ENCODE data around the gene INKA2.

DNA sequence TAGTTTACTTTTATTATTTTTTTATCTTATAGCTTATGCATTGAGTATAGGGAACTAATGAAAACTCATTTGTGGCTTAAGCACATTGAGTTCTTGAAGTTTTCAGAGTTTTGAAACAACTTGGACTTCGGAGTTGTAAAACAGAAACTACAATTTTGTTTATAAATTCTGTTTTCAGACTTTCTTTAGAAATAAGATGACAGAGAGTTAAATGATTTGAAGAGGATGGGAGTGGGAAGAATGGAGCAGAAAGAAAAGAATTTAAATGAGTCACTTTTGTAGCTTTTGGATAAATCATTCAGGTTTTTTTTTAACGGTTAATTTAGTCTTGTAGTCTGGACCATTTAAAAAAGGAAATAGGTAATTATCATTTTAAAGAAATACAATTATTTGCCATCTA is 32.3 kb downstream of the INKA2 start:
- TF ChIP-seq NANOG (IDR thresholded peaks at IDR 0.05; ENCODE audit: borderline replicate concordance) (no peak), EZH2phosphoT487 (IDR thresholded peaks at IDR 0.05; ENCODE audit: unreplicated experiment) (no peak), CREB1 (CRISPR knock-in tag; IDR thresholded peaks at IDR 0.05; ENCODE audit: low read depth) (no peak), STAT1 (IDR thresholded peaks at IDR 0.05; ENCODE audit: unreplicated experiment) (no peak), ZNF331 (CRISPR knock-in tag; IDR thresholded peaks at IDR 0.05; ENCODE audit: low read depth) (no peak), POLR2AphosphoS5 (IDR thresholded peaks at IDR 0.05; ENCODE audit: low read depth) (no peak), ZNF114 (CRISPR knock-in tag; IDR thresholded peaks at IDR 0.05) (no peak), JUNB (IDR thresholded peaks at IDR 0.05; ENCODE audit: unreplicated experiment) (no peak)
- TF ChIP-seq, protein P1, sequence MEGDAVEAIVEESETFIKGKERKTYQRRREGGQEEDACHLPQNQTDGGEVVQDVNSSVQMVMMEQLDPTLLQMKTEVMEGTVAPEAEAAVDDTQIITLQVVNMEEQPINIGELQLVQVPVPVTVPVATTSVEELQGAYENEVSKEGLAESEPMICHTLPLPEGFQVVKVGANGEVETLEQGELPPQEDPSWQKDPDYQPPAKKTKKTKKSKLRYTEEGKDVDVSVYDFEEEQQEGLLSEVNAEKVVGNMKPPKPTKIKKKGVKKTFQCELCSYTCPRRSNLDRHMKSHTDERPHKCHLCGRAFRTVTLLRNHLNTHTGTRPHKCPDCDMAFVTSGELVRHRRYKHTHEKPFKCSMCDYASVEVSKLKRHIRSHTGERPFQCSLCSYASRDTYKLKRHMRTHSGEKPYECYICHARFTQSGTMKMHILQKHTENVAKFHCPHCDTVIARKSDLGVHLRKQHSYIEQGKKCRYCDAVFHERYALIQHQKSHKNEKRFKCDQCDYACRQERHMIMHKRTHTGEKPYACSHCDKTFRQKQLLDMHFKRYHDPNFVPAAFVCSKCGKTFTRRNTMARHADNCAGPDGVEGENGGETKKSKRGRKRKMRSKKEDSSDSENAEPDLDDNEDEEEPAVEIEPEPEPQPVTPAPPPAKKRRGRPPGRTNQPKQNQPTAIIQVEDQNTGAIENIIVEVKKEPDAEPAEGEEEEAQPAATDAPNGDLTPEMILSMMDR (conservative IDR thresholded peaks at IDR 0.05; ENCODE audit: low read depth in 2 of 2): no peak
